SH-SY5Y (cell line): Measurements from ENCODE around the gene GNGT2.

ENCODE experiments used
- GATA2 ChIP-seq: IDR thresholded peaks from 2 replicates; pipeline ENCODE4 v1.6.1; 2011; ENCODE audit warnings: mild to moderate bottlenecking, low read depth, low read length
- GATA3 ChIP-seq: IDR thresholded peaks from 2 replicates; pipeline ENCODE4 v1.6.1; 2011; ENCODE audit warnings: low read depth, mild to moderate bottlenecking, low read length, moderate library complexity

- TF ChIP-seq GATA3 (no peak), GATA2 (no peak)
Observed at GRCh38 chr17:49255125-49255524, 44.8 kb upstream of the GNGT2 start.
